Measurements from ENCODE around the gene ASPHD2.
"Not testable (repeated sequence)": the region's sequence is repeated elsewhere in the genome, so short reads cannot be mapped to it uniquely, and the experiment has no call there.

ASPHD2 gene

GRCh38 chr22:26417406-26417805 is 11.7 kb upstream of the ASPHD2 start:
- no peak for FAIRE-seq

GRCh38 chr22:26418620-26419019 is 10.4 kb upstream of the ASPHD2 start:
- FAIRE-seq: no peak

GRCh38 chr22:26426924-26427323 is 2.1 kb upstream of the ASPHD2 start:
- no peak for FAIRE-seq

GRCh38 chr22:26429458-26430286 is 612 bp downstream of the ASPHD2 start:
- FAIRE-seq: no peak

GRCh38 chr22:26430600-26430999 is 1.5 kb downstream of the ASPHD2 start:
- FAIRE-seq: no peak

- no peak for FAIRE-seq
Observed at GRCh38 chr22:26431261-26431995, 2.4 kb downstream of the ASPHD2 start.

- no peak for FAIRE-seq
Observed at GRCh38 chr22:26432619-26433311, 3.7 kb downstream of the ASPHD2 start.

GRCh38 chr22:26433805-26434204 is 4.7 kb downstream of the ASPHD2 start:
- FAIRE-seq: no peak

- FAIRE-seq: no peak
Observed at GRCh38 chr22:26435327-26436093, 6.5 kb downstream of the ASPHD2 start.

- FAIRE-seq: no peak
Observed at GRCh38 chr22:26436903-26437515, 7.9 kb downstream of the ASPHD2 start.

- no peak for FAIRE-seq
Observed at GRCh38 chr22:26437694-26438392, 8.8 kb downstream of the ASPHD2 start.

GRCh38 chr22:26438776-26439175 is 9.7 kb downstream of the ASPHD2 start:
- FAIRE-seq: not testable (repeated sequence)

- no peak for FAIRE-seq
Observed at GRCh38 chr22:26439559-26439958, 10.5 kb downstream of the ASPHD2 start.

GRCh38 chr22:26442086-26442756 is 13.2 kb downstream of the ASPHD2 start:
- FAIRE-seq: no peak

GRCh38 chr22:26443901-26444690 is 15.0 kb downstream of the ASPHD2 start:
- no peak for FAIRE-seq

GRCh38 chr22:26444777-26445176 is 15.7 kb downstream of the ASPHD2 start:
- FAIRE-seq: no peak

- FAIRE-seq: no peak
Observed at GRCh38 chr22:26445577-26446275, 16.7 kb downstream of the ASPHD2 start.

- FAIRE-seq: no peak
Observed at GRCh38 chr22:26446808-26447515, 17.9 kb downstream of the ASPHD2 start.
